ENCODE results near the gene RXRA.

Gene RXRA

GRCh38 chr9:134361843-134362414 lies 35.7 kb downstream of the RXRA start:
- no peak for TF ChIP-seq Cebpa-rat (IDR thresholded peaks at IDR 0.05)
- H4K20me1 ChIP-seq: peaks cover 100% of the 10 kb centered on the region
- no peaks in the 10 kb centered on the region for H3K9me3 ChIP-seq
- H3K9ac ChIP-seq: no peak overlapping the region
- H3K4me3 ChIP-seq: no peak overlapping the region
- peaks cover 12% of the 10 kb centered on the region; the same call in 1 of the 2 replicates for H3K36me3 ChIP-seq
- peaks cover 100% of the 10 kb centered on the region for H3K4me1 ChIP-seq
- no peak overlapping the region for H3K27ac ChIP-seq
- no peaks in the 10 kb centered on the region for H3K27me3 ChIP-seq
- H3K4me2 ChIP-seq: peak overlapping the region; percentile 76

GRCh38 chr9:134363450-134363849 lies 37.2 kb downstream of the RXRA start:
- Histone ChIP-seq H3K9me3 (no peaks in the 10 kb centered on the region), H3K4me3 (no peak overlapping the region), H3K9ac (no peak overlapping the region), H3K27me3 (no peaks in the 10 kb centered on the region), H4K20me1 (peaks cover 100% of the 10 kb centered on the region), H3K27ac (no peak overlapping the region), H3K4me1 (peaks cover 100% of the 10 kb centered on the region), H3K36me3 (peaks cover 12% of the 10 kb centered on the region; the same call in 1 of the 2 replicates), H3K4me2 (peak overlapping the region; percentile 83; the same call in 1 of the 2 replicates)
- TF ChIP-seq Cebpa-rat (IDR thresholded peaks at IDR 0.05): no peak

- H3K9me3 ChIP-seq: no peaks in the 10 kb centered on the region
- H4K20me1 ChIP-seq: peaks cover 99% of the 10 kb centered on the region
- no peak overlapping the region for H3K4me3 ChIP-seq
- peak overlapping the region; percentile 83 for H3K4me2 ChIP-seq
- peaks cover 12% of the 10 kb centered on the region; the same call in 1 of the 2 replicates for H3K36me3 ChIP-seq
- no peak for TF ChIP-seq Cebpa-rat (IDR thresholded peaks at IDR 0.05)
- H3K9ac ChIP-seq: no peak overlapping the region; the same call in 1 of the 2 replicates
- peaks cover 94% of the 10 kb centered on the region for H3K4me1 ChIP-seq
- peak overlapping the region; percentile 47 for H3K27ac ChIP-seq
- no peaks in the 10 kb centered on the region for H3K27me3 ChIP-seq
Observed at GRCh38 chr9:134364391-134365114, 38.3 kb downstream of the RXRA start.

- H3K4me1 ChIP-seq: peaks cover 94% of the 10 kb centered on the region
- H3K27ac ChIP-seq: peak overlapping the region; percentile 47
- no peaks in the 10 kb centered on the region for H3K27me3 ChIP-seq
- H3K4me2 ChIP-seq: peak overlapping the region; percentile 83
- TF ChIP-seq Cebpa-rat (IDR thresholded peaks at IDR 0.05): no peak
- peaks cover 99% of the 10 kb centered on the region for H4K20me1 ChIP-seq
- peaks cover 12% of the 10 kb centered on the region; the same call in 1 of the 2 replicates for H3K36me3 ChIP-seq
- H3K9ac ChIP-seq: peak overlapping the region; percentile 60
- no peaks in the 10 kb centered on the region for H3K9me3 ChIP-seq
- H3K4me3 ChIP-seq: no peak overlapping the region; the same call in 1 of the 2 replicates
Observed at GRCh38 chr9:134365115-134365596, 38.9 kb downstream of the RXRA start.

GRCh38 chr9:134365791-134366222 lies 39.6 kb downstream of the RXRA start:
- Histone ChIP-seq H3K27ac (peak overlapping the region; percentile 47), H3K4me1 (peaks cover 94% of the 10 kb centered on the region), H4K20me1 (peaks cover 99% of the 10 kb centered on the region), H3K4me2 (peak overlapping the region; percentile 83), H3K9ac (peak overlapping the region; percentile 60), H3K27me3 (no peaks in the 10 kb centered on the region), H3K9me3 (no peaks in the 10 kb centered on the region), H3K36me3 (peaks cover 9% of the 10 kb centered on the region; the same call in 1 of the 2 replicates), H3K4me3 (no peak overlapping the region; the same call in 1 of the 2 replicates)
- no peak for TF ChIP-seq Cebpa-rat (IDR thresholded peaks at IDR 0.05)

GRCh38 chr9:134366223-134367031 lies 40.2 kb downstream of the RXRA start:
- H3K4me3 ChIP-seq: no peak overlapping the region
- peak overlapping the region; percentile 60; the same call in 1 of the 2 replicates for H3K9ac ChIP-seq
- peaks cover 99% of the 10 kb centered on the region for H4K20me1 ChIP-seq
- peak overlapping the region; percentile 83 for H3K4me2 ChIP-seq
- no peaks in the 10 kb centered on the region for H3K9me3 ChIP-seq
- H3K4me1 ChIP-seq: peaks cover 94% of the 10 kb centered on the region
- no peak for TF ChIP-seq Cebpa-rat (IDR thresholded peaks at IDR 0.05)
- H3K27ac ChIP-seq: peak overlapping the region; percentile 47
- H3K36me3 ChIP-seq: peaks cover 8% of the 10 kb centered on the region; the same call in 1 of the 2 replicates
- H3K27me3 ChIP-seq: no peaks in the 10 kb centered on the region

GRCh38 chr9:134367061-134367460 lies 40.8 kb downstream of the RXRA start:
- peak overlapping the region; percentile 83 for H3K4me2 ChIP-seq
- H4K20me1 ChIP-seq: peaks cover 99% of the 10 kb centered on the region
- H3K27me3 ChIP-seq: no peaks in the 10 kb centered on the region
- peaks cover 94% of the 10 kb centered on the region for H3K4me1 ChIP-seq
- no peak for TF ChIP-seq Cebpa-rat (IDR thresholded peaks at IDR 0.05)
- H3K36me3 ChIP-seq: peaks cover 3% of the 10 kb centered on the region; the same call in 1 of the 2 replicates
- no peak overlapping the region for H3K27ac ChIP-seq
- no peak overlapping the region for H3K9ac ChIP-seq
- no peak overlapping the region for H3K4me3 ChIP-seq
- H3K9me3 ChIP-seq: no peaks in the 10 kb centered on the region

- no peaks in the 10 kb centered on the region for H3K27me3 ChIP-seq
- H3K4me3 ChIP-seq: no peak overlapping the region
- H3K9me3 ChIP-seq: no peaks in the 10 kb centered on the region
- peaks cover 3% of the 10 kb centered on the region; the same call in 1 of the 2 replicates for H3K36me3 ChIP-seq
- H3K9ac ChIP-seq: no peak overlapping the region
- H3K4me2 ChIP-seq: peak overlapping the region; percentile 24; the same call in 1 of the 2 replicates
- H3K27ac ChIP-seq: no peak overlapping the region
- no peak for TF ChIP-seq Cebpa-rat (IDR thresholded peaks at IDR 0.05)
- H4K20me1 ChIP-seq: peaks cover 99% of the 10 kb centered on the region
- peaks cover 94% of the 10 kb centered on the region for H3K4me1 ChIP-seq
Observed at GRCh38 chr9:134367791-134368490, 41.7 kb downstream of the RXRA start.

- TF ChIP-seq Cebpa-rat (IDR thresholded peaks at IDR 0.05): no peak
- Histone ChIP-seq H3K4me1 (peaks cover 94% of the 10 kb centered on the region), H3K9me3 (no peaks in the 10 kb centered on the region), H3K27me3 (no peaks in the 10 kb centered on the region), H4K20me1 (peaks cover 99% of the 10 kb centered on the region), H3K27ac (no peak overlapping the region), H3K4me3 (no peak overlapping the region), H3K9ac (no peak overlapping the region), H3K4me2 (no peak overlapping the region), H3K36me3 (peaks cover 3% of the 10 kb centered on the region; the same call in 1 of the 2 replicates)
Observed at GRCh38 chr9:134368571-134368970, 42.3 kb downstream of the RXRA start.

Data from BLaER1 (cell line).